GM21447 (cell line): ENCODE measurements around the gene MOV10.

ENCODE experiments used
- ATAC-seq: cut with Tn5 transposase; IDR thresholded peaks from one replicate; pipeline ENCODE4 v1.9.1; 2021; ENCODE audit not compliant: unreplicated experiment

MOV10 gene

GRCh38 chr1:112674986-112675727 is 698 bp downstream of the MOV10 start:
- ATAC-seq: peak; percentile 37

DNA sequence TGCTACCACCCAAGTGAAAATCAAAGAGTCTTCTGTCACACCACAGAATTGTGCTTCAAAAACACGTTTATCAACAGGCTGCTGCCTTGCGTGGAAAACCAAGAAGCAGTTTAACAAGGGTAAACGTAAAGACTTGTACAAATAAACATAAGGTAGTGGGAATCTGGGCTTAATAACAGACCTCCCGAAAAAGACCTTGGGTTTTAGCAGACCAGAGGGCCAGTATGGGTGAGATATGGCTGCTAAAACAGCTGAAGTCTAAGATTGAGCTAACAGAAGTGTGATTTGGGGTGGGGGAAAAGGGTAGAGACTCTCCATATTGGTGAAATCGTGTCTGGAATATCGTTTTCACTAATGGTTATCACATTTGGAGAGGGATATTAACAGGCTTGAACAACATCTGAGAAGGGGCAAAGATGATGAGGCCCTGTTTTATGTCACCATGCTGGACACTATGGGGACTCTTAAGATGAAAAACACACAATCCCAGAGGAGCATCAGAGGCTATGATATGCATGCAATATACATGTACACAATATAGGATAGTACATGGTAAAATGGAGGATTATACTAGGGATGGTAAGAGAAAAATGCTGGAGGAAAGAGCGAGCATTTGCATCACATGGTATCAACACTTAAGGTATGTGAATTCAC is 1.4 kb downstream of the MOV10 start:
- no peak for ATAC-seq

DNA sequence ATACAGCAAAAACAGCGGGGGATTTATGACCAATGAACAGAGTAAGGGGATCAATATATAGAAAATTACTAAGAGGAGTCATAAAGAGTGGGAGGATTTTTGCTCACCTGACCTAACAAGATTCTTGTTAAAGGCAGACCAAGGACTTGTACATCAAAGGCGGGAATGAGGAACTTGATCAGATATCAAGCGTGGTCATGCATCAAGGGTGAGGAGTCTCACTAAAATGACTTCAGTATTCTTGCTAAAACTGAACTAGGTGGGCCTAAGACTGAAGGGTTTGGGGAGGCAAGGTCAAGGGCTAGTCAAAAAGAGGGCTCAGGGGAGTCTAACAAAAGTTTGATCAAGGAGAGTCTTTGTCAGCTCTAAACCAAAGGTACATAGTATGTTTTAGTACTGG is 2.1 kb downstream of the MOV10 start:
- no peak for ATAC-seq

DNA sequence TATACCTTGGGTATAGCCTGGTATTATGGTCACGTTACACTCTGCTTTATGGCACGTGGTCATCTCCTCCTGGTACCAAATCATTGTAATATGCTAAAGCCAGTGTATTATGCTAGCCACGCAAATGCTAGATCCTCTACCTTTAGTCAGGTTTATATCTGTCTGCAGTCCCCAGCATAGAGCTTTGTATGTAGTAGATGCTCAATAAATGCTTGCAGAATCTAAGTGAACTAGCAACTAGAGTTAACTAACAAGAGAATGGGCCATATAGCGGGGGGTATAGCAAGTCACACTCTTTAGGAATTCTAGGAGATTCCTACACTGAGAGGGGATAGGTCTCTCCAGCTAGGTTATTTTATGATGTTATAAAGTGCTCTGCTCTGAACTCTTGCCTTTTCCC is 3.0 kb downstream of the MOV10 start:
- ATAC-seq: no peak

GRCh38 chr1:112678605-112679004 is 4.1 kb downstream of the MOV10 start:
- no peak for ATAC-seq

GRCh38 chr1:112685913-112686312 is 11.5 kb downstream of the MOV10 start:
- no peak for ATAC-seq

DNA sequence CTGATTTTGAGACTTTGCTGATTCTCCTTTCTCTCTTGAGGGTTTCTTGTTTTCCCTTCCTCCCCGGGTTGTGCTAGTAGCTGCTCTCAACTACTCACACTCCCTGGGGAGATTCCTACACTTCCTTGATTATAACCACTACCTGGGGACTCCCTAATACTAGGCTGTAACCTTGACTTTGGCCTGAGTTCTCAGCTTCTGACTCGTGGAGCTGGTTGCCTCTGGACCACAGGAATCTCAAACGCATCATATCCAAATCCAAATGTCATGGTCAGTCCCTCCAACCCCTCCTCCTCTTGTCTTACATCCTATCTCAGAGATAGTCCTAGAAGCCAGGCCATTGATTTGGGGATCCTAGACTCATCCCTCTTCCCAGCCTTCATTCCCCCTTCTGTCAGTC is 12.0 kb downstream of the MOV10 start:
- ATAC-seq: no peak

GRCh38 chr1:112686835-112687234 is 12.4 kb downstream of the MOV10 start:
- no peak for ATAC-seq

GRCh38 chr1:112687361-112687760 is 12.9 kb downstream of the MOV10 start:
- no peak for ATAC-seq

DNA sequence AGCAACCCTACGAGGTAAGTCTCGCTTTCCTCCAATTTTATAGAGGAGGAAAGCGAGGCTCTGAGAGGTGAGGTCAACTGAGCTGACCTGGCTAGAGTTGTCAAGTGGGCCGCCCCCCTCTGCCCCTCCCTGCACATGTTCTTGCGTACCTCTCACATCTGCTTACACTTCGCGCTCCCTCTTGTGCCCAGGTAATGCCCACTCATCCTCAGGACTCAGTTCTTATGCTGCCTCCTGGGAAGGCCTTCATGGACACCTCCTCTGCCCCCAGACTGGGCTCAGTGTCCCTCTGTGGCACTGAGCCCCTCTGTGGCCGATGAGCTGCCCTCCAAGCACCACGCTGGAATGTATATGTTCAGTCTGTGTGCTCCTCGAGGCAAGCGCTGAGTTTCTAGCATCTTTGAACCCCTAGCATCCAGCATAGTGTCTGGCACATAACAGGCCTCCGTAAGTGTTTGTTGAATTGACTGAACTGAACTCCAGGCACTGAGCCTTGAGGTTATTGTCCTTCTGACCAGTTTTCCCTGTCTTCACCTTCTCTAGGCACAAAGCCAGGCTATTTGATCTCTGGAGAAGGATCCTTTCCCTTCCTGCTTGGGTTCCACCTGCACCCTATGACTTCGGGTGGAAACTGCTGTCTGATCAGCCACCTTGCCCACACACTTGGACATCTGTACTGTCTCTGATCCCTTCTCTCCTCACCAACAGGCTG is 13.5 kb downstream of the MOV10 start:
- no peak for ATAC-seq

DNA sequence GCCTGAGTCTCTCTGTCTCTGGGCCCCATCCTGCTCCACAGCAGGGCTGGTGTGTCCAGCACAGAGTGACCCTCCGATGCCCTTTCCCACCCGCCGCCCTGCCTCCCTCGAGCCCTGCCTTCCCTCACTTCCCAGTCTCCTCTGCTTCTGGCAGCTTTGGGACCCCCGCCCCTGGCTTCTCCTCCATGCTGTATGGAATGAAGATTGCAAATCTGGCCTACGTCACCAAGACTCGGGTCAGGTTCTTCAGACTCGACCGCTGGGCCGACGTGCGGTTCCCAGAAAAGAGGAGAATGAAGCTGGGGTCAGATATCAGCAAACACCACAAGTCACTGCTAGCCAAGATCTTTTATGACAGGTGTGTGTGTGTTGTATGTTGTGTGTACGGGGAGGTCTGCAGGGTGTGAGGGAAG is 14.3 kb downstream of the MOV10 start:
- ATAC-seq: no peak

DNA sequence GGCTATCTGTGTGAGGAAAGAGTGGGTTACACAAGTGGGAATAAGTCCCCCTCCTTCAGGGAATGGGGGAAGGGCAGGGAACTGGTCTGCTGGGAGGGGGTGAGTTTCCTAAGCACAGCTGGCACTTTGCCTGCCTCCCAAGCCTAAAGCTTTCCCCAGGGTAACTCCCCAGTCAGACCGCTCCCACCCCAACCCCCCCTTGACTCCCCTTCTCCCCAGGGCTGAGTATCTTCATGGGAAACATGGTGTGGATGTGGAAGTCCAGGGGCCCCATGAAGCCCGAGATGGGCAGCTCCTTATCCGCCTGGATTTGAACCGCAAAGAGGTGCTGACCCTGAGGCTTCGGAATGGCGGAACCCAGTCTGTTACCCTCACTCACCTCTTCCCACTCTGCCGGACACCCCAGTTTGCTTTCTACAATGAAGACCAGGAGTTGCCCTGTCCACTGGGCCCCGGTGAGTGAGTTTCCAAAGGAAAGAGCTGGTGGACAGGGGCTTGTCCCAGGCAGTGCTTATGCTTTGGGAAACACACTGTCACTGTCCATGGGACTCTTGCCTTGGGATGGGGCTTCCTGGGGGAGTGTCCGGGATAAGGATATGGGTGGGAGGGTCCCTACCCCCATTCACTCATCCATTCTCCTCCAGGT is 14.9 kb downstream of the MOV10 start:
- no peak for ATAC-seq

DNA sequence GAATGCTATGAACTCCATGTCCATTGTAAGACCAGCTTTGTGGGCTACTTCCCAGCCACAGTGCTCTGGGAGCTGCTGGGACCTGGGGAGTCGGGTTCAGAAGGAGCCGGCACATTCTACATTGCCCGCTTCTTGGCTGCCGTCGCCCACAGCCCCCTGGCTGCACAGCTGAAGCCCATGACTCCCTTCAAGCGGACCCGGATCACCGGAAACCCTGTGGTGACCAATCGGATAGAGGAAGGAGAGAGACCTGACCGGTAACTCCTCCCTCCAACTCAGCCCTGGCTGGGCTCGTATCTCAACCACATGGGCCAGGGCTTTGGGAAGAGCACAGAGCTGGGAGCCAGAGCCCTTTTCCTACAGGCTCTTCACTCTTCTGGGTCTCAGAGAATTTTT is 15.4 kb downstream of the MOV10 start:
- ATAC-seq: no peak

- no peak for ATAC-seq
These were observed 18.2 kb downstream of the MOV10 start for GRCh38 chr1:112692681-112693080.

DNA sequence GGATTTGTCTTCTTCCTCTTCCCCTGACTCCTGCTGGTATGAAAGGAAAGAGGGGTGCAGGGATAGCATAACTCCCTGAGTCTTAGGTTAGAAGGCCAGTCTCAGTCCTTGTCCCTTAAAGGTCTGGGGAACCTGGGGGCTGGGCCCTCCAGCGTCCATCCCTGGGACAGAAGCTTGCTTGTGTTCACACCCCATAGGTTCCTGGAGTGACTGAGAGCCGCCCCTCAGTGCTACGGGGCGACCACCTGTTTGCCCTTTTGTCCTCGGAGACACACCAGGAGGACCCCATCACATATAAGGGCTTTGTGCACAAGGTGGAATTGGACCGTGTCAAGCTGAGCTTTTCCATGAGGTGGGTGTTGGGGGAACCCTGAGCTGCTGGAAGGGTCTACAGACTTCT is 19.4 kb downstream of the MOV10 start:
- ATAC-seq: no peak

DNA sequence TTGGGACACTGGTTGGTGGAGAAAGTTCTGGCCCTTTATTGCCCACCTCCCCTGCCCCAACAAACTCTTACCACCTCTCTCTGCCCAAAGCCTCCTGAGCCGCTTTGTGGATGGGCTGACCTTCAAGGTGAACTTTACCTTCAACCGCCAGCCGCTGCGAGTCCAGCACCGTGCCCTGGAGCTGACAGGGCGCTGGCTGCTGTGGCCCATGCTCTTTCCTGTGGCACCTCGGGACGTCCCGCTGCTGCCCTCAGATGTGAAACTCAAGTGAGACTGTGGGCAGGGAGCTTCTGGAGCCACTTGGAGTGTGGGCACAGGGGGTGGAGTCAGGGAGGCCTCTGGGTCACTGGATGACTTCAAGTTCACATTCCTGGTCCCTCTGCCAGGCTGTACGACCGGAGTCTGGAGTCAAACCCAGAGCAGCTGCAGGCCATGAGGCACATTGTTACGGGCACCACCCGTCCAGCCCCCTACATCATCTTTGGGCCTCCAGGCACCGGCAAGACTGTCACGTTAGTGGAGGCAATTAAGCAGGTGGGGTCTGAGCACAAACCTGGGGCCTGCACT is 20.0 kb downstream of the MOV10 start:
- ATAC-seq: no peak

DNA sequence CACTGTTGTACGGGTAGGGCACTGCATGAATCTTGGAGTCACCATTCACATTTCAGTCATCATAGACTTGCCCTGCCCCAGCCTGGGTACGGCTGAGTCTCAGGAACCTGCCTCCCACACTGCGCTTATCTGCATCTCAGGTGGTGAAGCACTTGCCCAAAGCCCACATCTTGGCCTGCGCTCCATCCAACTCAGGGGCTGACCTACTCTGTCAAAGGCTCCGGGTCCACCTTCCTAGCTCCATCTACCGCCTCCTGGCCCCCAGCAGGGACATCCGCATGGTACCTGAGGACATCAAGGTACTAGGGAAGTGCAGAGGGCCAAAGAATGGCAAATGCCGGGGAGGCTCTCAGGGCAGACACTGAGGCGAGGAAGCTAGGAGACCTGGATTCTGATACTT is 20.8 kb downstream of the MOV10 start:
- no peak for ATAC-seq

GRCh38 chr1:112696578-112697314 is 22.3 kb downstream of the MOV10 start:
- no peak for ATAC-seq

- ATAC-seq: no peak
These were observed 23.3 kb downstream of the MOV10 start for GRCh38 chr1:112697781-112698201.
